Astrocyte (in vitro differentiated cells and primary cell): Measurements from ENCODE around the gene FPGS. TPM values are rescaled to one million over a fixed set of nuclear protein-coding genes. Genes with fewer than 3 reads are reported as not detected.

ENCODE experiments used
- DNase-seq: peaks from one replicate; pipeline ENCODE4 v3.0.0-alpha.2; 2010; ENCODE audit warnings: low read depth
- FAIRE-seq: peaks from 2 replicates; lab custom pipeline; 2011; peaks lifted over from hg19 to GRCh38; lab: Jason Lieb, UNC
- H2AFZ ChIP-seq: 2 replicates; pipeline ENCODE4 v1.6.0; 2012; ENCODE audit warnings: low read depth, low read length, inconsistent platforms
- H3K27ac ChIP-seq: 2 replicates; pipeline ENCODE4 v1.5.1; 2011; ENCODE audit warnings: low read depth, low read length, inconsistent platforms
- H3K27me3 ChIP-seq: 2 replicates; pipeline ENCODE4 v1.6.0; 2011; ENCODE audit warnings: low read length, inconsistent platforms; ENCODE audit not compliant: insufficient read depth
- H3K36me3 ChIP-seq: 2 replicates; pipeline ENCODE4 v1.5.1; 2011; ENCODE audit warnings: low read length, inconsistent platforms; ENCODE audit not compliant: insufficient read depth
- H3K4me1 ChIP-seq: 2 replicates; pipeline ENCODE4 v1.5.1; 2011; ENCODE audit warnings: low read length, inconsistent platforms; ENCODE audit not compliant: insufficient read depth
- H3K4me2 ChIP-seq: 2 replicates; pipeline ENCODE4 v1.6.0; 2012; ENCODE audit warnings: low read length, inconsistent platforms
- H3K4me3 ChIP-seq: 2 replicates; pipeline ENCODE4 v1.5.1; 2011; ENCODE audit warnings: low read depth, mild to moderate bottlenecking, low read length, inconsistent platforms; ENCODE audit not compliant: insufficient read depth
- H3K79me2 ChIP-seq: 2 replicates; pipeline ENCODE4 v1.6.0; 2012; ENCODE audit warnings: mild to moderate bottlenecking, low read length, inconsistent platforms; ENCODE audit not compliant: insufficient read depth
- H3K9ac ChIP-seq: 2 replicates; pipeline ENCODE4 v1.6.0; 2012; ENCODE audit warnings: mild to moderate bottlenecking, low read length, inconsistent platforms
- H3K9me3 ChIP-seq: 2 replicates; pipeline ENCODE4 v1.5.1; 2012; ENCODE audit warnings: low read depth, mild to moderate bottlenecking, low read length, inconsistent platforms; ENCODE audit not compliant: insufficient read depth
- H4K20me1 ChIP-seq: 2 replicates; pipeline ENCODE4 v1.6.0; 2012; ENCODE audit warnings: low read length, inconsistent platforms; ENCODE audit not compliant: insufficient read depth
- H3K27ac Mint-ChIP-seq: one replicate; pipeline ENCODE4 v1.8.0; 2021; ENCODE audit warnings: mild to moderate bottlenecking, mixed read lengths; ENCODE audit not compliant: unreplicated experiment
- H3K27me3 Mint-ChIP-seq: one replicate; pipeline ENCODE4 v1.8.0; 2021; ENCODE audit warnings: low read depth, mixed read lengths; ENCODE audit not compliant: unreplicated experiment
- H3K36me3 Mint-ChIP-seq: one replicate; pipeline ENCODE4 v1.8.0; 2021; ENCODE audit warnings: low read depth, mixed read lengths; ENCODE audit not compliant: unreplicated experiment
- H3K4me1 Mint-ChIP-seq: one replicate; pipeline ENCODE4 v1.8.0; 2021; ENCODE audit warnings: low read depth, mixed read lengths; ENCODE audit not compliant: unreplicated experiment
- H3K4me3 Mint-ChIP-seq: one replicate; pipeline ENCODE4 v1.8.0; 2021; ENCODE audit warnings: mild to moderate bottlenecking, moderate library complexity, mixed read lengths; ENCODE audit not compliant: unreplicated experiment
- H3K9me3 Mint-ChIP-seq: one replicate; pipeline ENCODE4 v1.8.0; 2021; ENCODE audit warnings: mild to moderate bottlenecking, mixed read lengths; ENCODE audit not compliant: unreplicated experiment
- CTCF ChIP-seq: IDR thresholded peaks from 2 replicates; pipeline ENCODE4 v1.5.1; 2011; ENCODE audit warnings: low read depth, mild to moderate bottlenecking, inconsistent platforms, low read length, moderate library complexity; ENCODE audit not compliant: insufficient read depth
- EZH2 ChIP-seq: IDR thresholded peaks from 2 replicates; pipeline ENCODE4 v1.6.1; 2012; ENCODE audit warnings: mild to moderate bottlenecking, low read length, inconsistent platforms; ENCODE audit not compliant: insufficient read depth
- total RNA-seq: library from RNA; stranded (reverse); gene quantifications from 2 replicates; pipeline ENCODE4 v1.2.1, GENCODE V29; 2021

Gene FPGS
- total RNA-seq, 1 donor from 2014 or later = 49.4 TPM

GRCh38 chr9:127781806-127782205 is 20.9 kb upstream of the FPGS start:
- Mint-ChIP-seq H3K4me3 (no peak overlapping the region), H3K27me3 (peaks cover 3% of the 10 kb centered on the region), H3K4me1 (no peaks in the 10 kb centered on the region), H3K36me3 (peaks cover 2% of the 10 kb centered on the region), H3K27ac (no peak overlapping the region), H3K9me3 (no peaks in the 10 kb centered on the region)
- Histone ChIP-seq H3K36me3 (no peaks in the 10 kb centered on the region), H3K4me1 (no peaks in the 10 kb centered on the region), H4K20me1 (peaks cover 6% of the 10 kb centered on the region), H3K27ac (no peak overlapping the region), H3K4me3 (no peak overlapping the region), H3K79me2 (peaks cover 10% of the 10 kb centered on the region), H3K4me2 (no peak overlapping the region), H3K27me3 (no peaks in the 10 kb centered on the region), H3K9ac (no peak overlapping the region), H3K9me3 (no peaks in the 10 kb centered on the region), H2AFZ (no peak overlapping the region)
- DNase-seq (no peak), FAIRE-seq (no peak)
- TF ChIP-seq CTCF (no peak), EZH2 (no peak)

GRCh38 chr9:127783111-127784008 is 19.3 kb upstream of the FPGS start:
- peaks cover 10% of the 10 kb centered on the region for H3K36me3 ChIP-seq
- Mint-ChIP-seq H3K4me1 (peaks cover 8% of the 10 kb centered on the region), H3K27ac (no peak overlapping the region), H3K36me3 (peaks cover 9% of the 10 kb centered on the region), H3K27me3 (peaks cover 3% of the 10 kb centered on the region), H3K9me3 (no peaks in the 10 kb centered on the region), H3K4me3 (peak overlapping the region; percentile 14)
- TF ChIP-seq CTCF (no peak), EZH2 (no peak)
- no peak for FAIRE-seq
- DNase-seq = no peak
- H3K9ac ChIP-seq = no peak overlapping the region
- peaks cover 4% of the 10 kb centered on the region for H3K4me1 ChIP-seq
- no peaks in the 10 kb centered on the region for H3K9me3 ChIP-seq
- H3K27ac ChIP-seq = no peak overlapping the region
- no peak overlapping the region for H3K4me2 ChIP-seq
- H3K4me3 ChIP-seq = no peak overlapping the region
- peaks cover 21% of the 10 kb centered on the region for H4K20me1 ChIP-seq
- H2AFZ ChIP-seq = no peak overlapping the region
- no peaks in the 10 kb centered on the region for H3K27me3 ChIP-seq
- peaks cover 25% of the 10 kb centered on the region for H3K79me2 ChIP-seq
